Smooth muscle cell (in vitro differentiated cells): Measurements from ENCODE around the gene EHD4. TPM values are rescaled to one million over a fixed set of nuclear protein-coding genes. Genes with fewer than 3 reads are reported as not detected.

Experiments
- DNase-seq: peaks from one replicate; lab custom pipeline; 2025; ENCODE audit not compliant: unreplicated experiment; lab: John Stamatoyannopoulos, UW
- H2AFZ ChIP-seq: fragments of 200-600 bp; sonication (generic); 2 replicates; pipeline ENCODE4 v1.6.0; 2016; ENCODE audit warnings: antibody characterized with exemption, low read depth, mild to moderate bottlenecking
- H3F3A ChIP-seq: fragments of 200-600 bp; sonication (generic); 2 replicates; pipeline ENCODE4 v1.6.0; 2017; ENCODE audit warnings: antibody characterized with exemption, low read depth
- H3K27ac ChIP-seq: fragments of 200-600 bp; sonication (generic); 2 replicates; pipeline ENCODE4 v1.5.1; 2016; ENCODE audit warnings: low read depth, mild to moderate bottlenecking
- H3K27me3 ChIP-seq: fragments of 200-600 bp; sonication (generic); 2 replicates; pipeline ENCODE4 v1.6.1; 2016; ENCODE audit warnings: low read depth, mild to moderate bottlenecking
- H3K36me3 ChIP-seq: fragments of 200-600 bp; sonication (generic); 2 replicates; pipeline ENCODE4 v1.5.1; 2016; ENCODE audit warnings: low read depth
- H3K4me1 ChIP-seq: fragments of 200-600 bp; sonication (generic); 2 replicates; pipeline ENCODE4 v1.5.1; 2016; ENCODE audit warnings: low read depth
- H3K4me2 ChIP-seq: fragments of 200-600 bp; sonication (generic); 2 replicates; pipeline ENCODE4 v1.6.0; 2016; ENCODE audit warnings: mild to moderate bottlenecking
- H3K4me3 ChIP-seq: fragments of 200-600 bp; sonication (generic); 2 replicates; pipeline ENCODE4 v1.5.1; 2016; ENCODE audit warnings: mild to moderate bottlenecking
- H3K79me2 ChIP-seq: fragments of 200-600 bp; sonication (generic); 2 replicates; pipeline ENCODE4 v1.6.0; 2016; ENCODE audit warnings: low read depth, mild to moderate bottlenecking
- H3K9ac ChIP-seq: fragments of 200-600 bp; sonication (generic); 2 replicates; pipeline ENCODE4 v1.6.0; 2016; ENCODE audit warnings: low read depth
- H3K9me3 ChIP-seq: fragments of 200-600 bp; sonication (generic); replicated peaks from 2 replicates; pipeline ENCODE4 v1.5.1; 2016; ENCODE audit warnings: low read depth
- H4K20me1 ChIP-seq: fragments of 200-600 bp; sonication (generic); 2 replicates; pipeline ENCODE4 v1.6.0; 2016; ENCODE audit warnings: low read depth
- WGBS: methylation state at CpG from one replicate; pipeline ENCODE4 v1.1.7; 2016; ENCODE audit warnings: low lambda C conversion rate; 5-methylcytosine and 5-hydroxymethylcytosine counted together
- polyA plus RNA-seq: library from polyadenylated mRNA; unstranded; fragments of >200 nt; fragmentation: Nextera tagmentation; extraction: Ambion mirVana; gene quantifications from 2 replicates; pipeline ENCODE4 v1.2.1, GENCODE V29; 2016
- total RNA-seq: library from RNA; depleted of rRNA; stranded (reverse); fragments of >200 nt; gene quantifications from 2 replicates; pipeline ENCODE4 v1.2.3, GENCODE V29; 2014
- TF ChIP-seq, protein P1 (sequence below): fragments of 200-600 bp; sonication (generic); IDR thresholded peaks from 2 replicates; pipeline ENCODE4 v1.5.1; 2017; ENCODE audit warnings: borderline replicate concordance, mild to moderate bottlenecking, antibody characterized with exemption; ENCODE audit not compliant: insufficient read depth, poor library complexity, severe bottlenecking

The EHD4 gene
- total and polyA plus RNA-seq, 2 experiments from 2014 or later: 11.5 to 15.8 TPM

DNA sequence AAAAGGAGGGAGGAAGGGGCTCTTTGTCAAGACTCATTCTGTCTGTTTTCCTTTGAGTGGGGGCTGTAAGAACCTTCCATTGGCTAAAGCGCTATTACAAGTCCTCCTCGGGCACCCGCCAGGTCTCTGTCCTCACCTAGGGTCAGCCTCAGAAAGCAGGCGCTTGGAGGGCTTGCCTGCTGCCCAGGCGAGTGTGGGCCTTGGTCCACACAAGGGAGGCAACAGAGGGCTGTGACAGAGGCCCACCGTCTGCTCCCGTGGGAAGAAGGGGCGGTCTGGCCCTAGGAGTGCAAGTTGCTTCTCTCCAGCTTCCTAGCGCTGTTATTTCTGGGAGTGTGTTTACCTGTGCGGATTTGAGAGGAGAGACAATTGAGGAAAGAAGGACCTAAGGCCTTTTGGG is 24.0 kb upstream of the EHD4 start:
- no peaks in the 10 kb centered on the region for H3K4me1 ChIP-seq
- H3K9ac ChIP-seq: no peak overlapping the region
- no peak overlapping the region for H3K27ac ChIP-seq
- TF ChIP-seq, protein P1, sequence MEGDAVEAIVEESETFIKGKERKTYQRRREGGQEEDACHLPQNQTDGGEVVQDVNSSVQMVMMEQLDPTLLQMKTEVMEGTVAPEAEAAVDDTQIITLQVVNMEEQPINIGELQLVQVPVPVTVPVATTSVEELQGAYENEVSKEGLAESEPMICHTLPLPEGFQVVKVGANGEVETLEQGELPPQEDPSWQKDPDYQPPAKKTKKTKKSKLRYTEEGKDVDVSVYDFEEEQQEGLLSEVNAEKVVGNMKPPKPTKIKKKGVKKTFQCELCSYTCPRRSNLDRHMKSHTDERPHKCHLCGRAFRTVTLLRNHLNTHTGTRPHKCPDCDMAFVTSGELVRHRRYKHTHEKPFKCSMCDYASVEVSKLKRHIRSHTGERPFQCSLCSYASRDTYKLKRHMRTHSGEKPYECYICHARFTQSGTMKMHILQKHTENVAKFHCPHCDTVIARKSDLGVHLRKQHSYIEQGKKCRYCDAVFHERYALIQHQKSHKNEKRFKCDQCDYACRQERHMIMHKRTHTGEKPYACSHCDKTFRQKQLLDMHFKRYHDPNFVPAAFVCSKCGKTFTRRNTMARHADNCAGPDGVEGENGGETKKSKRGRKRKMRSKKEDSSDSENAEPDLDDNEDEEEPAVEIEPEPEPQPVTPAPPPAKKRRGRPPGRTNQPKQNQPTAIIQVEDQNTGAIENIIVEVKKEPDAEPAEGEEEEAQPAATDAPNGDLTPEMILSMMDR: no peak
- H3K79me2 ChIP-seq: no peaks in the 10 kb centered on the region
- H3K36me3 ChIP-seq: no peaks in the 10 kb centered on the region
- no peak for DNase-seq
- no peak overlapping the region for H3K4me3 ChIP-seq
- H3K27me3 ChIP-seq: no peaks in the 10 kb centered on the region
- H3K9me3 ChIP-seq: no peaks in the 10 kb centered on the region
- H2AFZ ChIP-seq: no peak overlapping the region
- H3K4me2 ChIP-seq: no peak overlapping the region
- 92% methylated on average over 10 of the region's 10 CpGs for WGBS
- no peaks in the 10 kb centered on the region for H4K20me1 ChIP-seq
- no peaks in the 10 kb centered on the region for H3F3A ChIP-seq

GRCh38 chr15:41995476-41995855 is 23.1 kb upstream of the EHD4 start:
- Histone ChIP-seq H3K4me3 (no peak overlapping the region), H3K9ac (no peak overlapping the region), H3K36me3 (no peaks in the 10 kb centered on the region), H3K9me3 (no peaks in the 10 kb centered on the region), H4K20me1 (no peaks in the 10 kb centered on the region), H3K27ac (no peak overlapping the region), H3K79me2 (no peaks in the 10 kb centered on the region), H3F3A (no peaks in the 10 kb centered on the region), H3K4me1 (no peaks in the 10 kb centered on the region), H3K4me2 (no peak overlapping the region), H3K27me3 (no peaks in the 10 kb centered on the region), H2AFZ (no peak overlapping the region)
- no peak for DNase-seq
- TF ChIP-seq, protein P1: no peak
- 98% methylated on average over 7 of the region's 7 CpGs for WGBS

- no peak for DNase-seq
- WGBS: 84% methylated on average over 10 of the region's 10 CpGs
These were observed 22.6 kb upstream of the EHD4 start for GRCh38 chr15:41994772-41995475.

More at GRCh38 chr15:41994772-41995475, 22.6 kb upstream of the EHD4 start:
- Histone ChIP-seq H3K9me3 (no peaks in the 10 kb centered on the region), H3K4me3 (no peak overlapping the region), H4K20me1 (no peaks in the 10 kb centered on the region), H3F3A (no peaks in the 10 kb centered on the region), H3K4me2 (no peak overlapping the region), H3K9ac (no peak overlapping the region), H2AFZ (no peak overlapping the region), H3K27me3 (no peaks in the 10 kb centered on the region), H3K79me2 (no peaks in the 10 kb centered on the region), H3K27ac (no peak overlapping the region), H3K36me3 (no peaks in the 10 kb centered on the region), H3K4me1 (no peaks in the 10 kb centered on the region)
- TF ChIP-seq, protein P1: no peak
